ENCODE data around the gene CEACAM16.

DNA sequence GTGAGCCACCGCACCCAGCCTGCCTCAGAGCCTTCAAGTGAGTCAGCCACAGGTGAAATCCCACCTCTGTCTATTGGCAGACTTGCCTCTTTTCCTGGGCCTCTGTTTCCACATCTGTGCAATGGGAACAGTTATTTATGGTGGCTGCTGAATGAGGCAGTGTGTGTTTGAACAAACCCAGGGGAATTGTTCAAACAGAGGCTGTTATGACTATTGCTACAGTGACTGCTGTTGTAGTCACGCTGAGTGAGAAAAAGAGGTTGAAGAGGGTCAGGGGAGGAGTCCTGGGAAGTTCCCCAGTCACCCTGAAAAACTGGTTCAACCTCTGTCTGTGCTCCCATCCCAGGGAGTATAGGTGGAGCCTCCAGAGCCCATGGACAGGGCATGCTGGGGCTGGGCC is 27.6 kb upstream of the CEACAM16 start, which contains the start of gene CEACAM19:
- TF ChIP-seq POLR2A (IDR thresholded peaks at IDR 0.05; ENCODE audit: low read depth, low read length) (no peak), PAX5 (IDR thresholded peaks at IDR 0.05; ENCODE audit: insufficient read depth, low read length, severe bottlenecking) (no peak), POLR2AphosphoS5 (IDR thresholded peaks at IDR 0.05; ENCODE audit: low read depth, low read length) (no peak)
